Activated CD8-positive, alpha-beta memory T cell treated with anti-CD3 and anti-CD28 coated beads, Interleukin-2, amount 10 ng/mL, durations not matched to agents 7 days and 5 days (primary cell): Measurements from ENCODE around the gene CEP104. TPM values are rescaled to one million over a fixed set of nuclear protein-coding genes. Genes with fewer than 3 reads are reported as not detected.

Experiments
- ATAC-seq: fragments of 150-1000 bp; cut with Tn5 transposase; one replicate; pipeline ENCODE4 v1.10.0; 2021; ENCODE audit warnings: moderate library complexity
- CTCF ChIA-PET: fragments of 350-600 bp; sonication (Branson Sonifier 250); formaldehyde crosslinking; loops from one replicate; lab custom pipeline; 2021; ENCODE audit warnings: antibody characterized with exemption; lab: Charles Lee
- DNase-seq: peaks from one replicate; pipeline ENCODE4 v3.0.0-alpha.2; 2020
- H3K27ac Mint-ChIP-seq: one replicate; pipeline ENCODE4 v1.8.0; 2021; ENCODE audit warnings: mild to moderate bottlenecking, mixed read lengths
- H3K27me3 Mint-ChIP-seq: one replicate; pipeline ENCODE4 v1.8.0; 2021; ENCODE audit warnings: mixed read lengths
- H3K36me3 Mint-ChIP-seq: one replicate; pipeline ENCODE4 v1.8.0; 2021; ENCODE audit warnings: mild to moderate bottlenecking, mixed read lengths
- H3K4me1 Mint-ChIP-seq: one replicate; pipeline ENCODE4 v1.8.0; 2021; ENCODE audit warnings: mixed read lengths
- H3K4me3 Mint-ChIP-seq: one replicate; pipeline ENCODE4 v1.8.0; 2021; ENCODE audit warnings: mild to moderate bottlenecking, moderate library complexity, mixed read lengths
- H3K9me3 Mint-ChIP-seq: one replicate; pipeline ENCODE4 v1.8.0; 2022; ENCODE audit warnings: low read depth, mixed read lengths
- total RNA-seq, 2 experiments: library from RNA; stranded (reverse); gene quantifications; one replicate each; pipeline ENCODE4 v1.2.3, GENCODE V29; 2021

Gene CEP104
- total RNA-seq, 2 experiments from 2014 or later = 45.0 to 52.2 TPM

DNA sequence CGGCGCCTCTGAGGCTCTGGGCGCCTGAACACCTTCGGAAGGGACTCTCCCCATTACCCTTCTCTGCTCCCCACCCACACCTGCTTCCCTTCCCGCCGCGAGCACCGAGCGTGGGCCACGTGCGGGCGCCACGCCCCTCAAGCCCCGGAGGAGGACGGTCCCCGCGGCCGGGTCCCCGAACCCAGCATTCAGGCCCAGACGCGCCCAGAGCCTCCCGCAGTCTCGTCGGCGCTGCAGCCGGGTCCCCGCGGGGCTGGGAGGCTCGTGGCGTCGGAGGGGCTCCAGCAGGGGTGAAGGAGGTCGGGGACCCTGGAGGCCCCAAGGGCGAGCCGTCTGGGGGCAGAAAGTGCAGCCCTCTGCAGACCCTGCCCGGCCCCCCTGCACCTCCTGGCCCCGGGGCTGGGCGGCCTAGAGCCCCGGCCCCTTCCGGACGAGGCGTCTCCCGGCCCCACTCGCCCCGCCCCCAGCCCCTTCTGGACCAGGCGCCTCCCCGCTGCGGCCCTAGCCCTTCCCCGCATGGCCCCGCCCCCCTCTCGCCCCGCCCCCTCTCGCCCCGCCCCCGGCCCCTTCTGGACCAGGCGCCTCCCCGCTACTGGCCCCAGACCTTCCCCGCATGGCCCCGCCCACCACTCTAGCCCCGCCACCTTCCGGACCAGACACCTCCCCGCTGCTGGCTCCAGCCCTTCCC is 84.8 kb downstream of the CEP104 start:
- CTCF ChIA-PET = no interaction called here

GRCh38 chr1:3771108-3772026 is 85.6 kb downstream of the CEP104 start:
- Mint-ChIP-seq H3K4me3 (peak overlapping the region; percentile 45), H3K27ac (no peak overlapping the region), H3K27me3 (no peaks in the 10 kb centered on the region), H3K36me3 (no peaks in the 10 kb centered on the region), H3K4me1 (peaks cover 2% of the 10 kb centered on the region), H3K9me3 (no peaks in the 10 kb centered on the region)
- CTCF ChIA-PET = no interaction called here
- DNase-seq = no peak
- ATAC-seq = no peak

More for the DNA sequence above, 84.8 kb downstream of the CEP104 start:
- H3K4me3 Mint-ChIP-seq = peak overlapping the region; percentile 45
- H3K27ac Mint-ChIP-seq = no peak overlapping the region
- H3K4me1 Mint-ChIP-seq = peaks cover 2% of the 10 kb centered on the region
- no peaks in the 10 kb centered on the region for H3K9me3 Mint-ChIP-seq
- H3K36me3 Mint-ChIP-seq = no peaks in the 10 kb centered on the region
- no peaks in the 10 kb centered on the region for H3K27me3 Mint-ChIP-seq
- DNase-seq (peak; percentile 93), ATAC-seq (peak; percentile 84)

- no peak for DNase-seq
- Mint-ChIP-seq H3K4me1 (no peaks in the 10 kb centered on the region), H3K4me3 (no peak overlapping the region), H3K27me3 (peaks cover 9% of the 10 kb centered on the region), H3K36me3 (no peaks in the 10 kb centered on the region), H3K27ac (no peak overlapping the region), H3K9me3 (no peaks in the 10 kb centered on the region)
- CTCF ChIA-PET = interaction anchor here (0.6 to 1.5 kb wide), 2 partner anchors 29 to 88 kb away, joined by 3 read pairs; partner anchors contain the start of gene DFFB
- ATAC-seq = no peak
Measured at GRCh38 chr1:3770047-3770765, 86.8 kb downstream of the CEP104 start.

- Mint-ChIP-seq H3K27ac (no peak overlapping the region), H3K4me1 (no peaks in the 10 kb centered on the region), H3K9me3 (no peaks in the 10 kb centered on the region), H3K4me3 (no peak overlapping the region), H3K36me3 (no peaks in the 10 kb centered on the region), H3K27me3 (peaks cover 11% of the 10 kb centered on the region)
- CTCF ChIA-PET = no interaction called here
- DNase-seq (no peak), ATAC-seq (no peak)
Measured at GRCh38 chr1:3768811-3769390, 88.1 kb downstream of the CEP104 start.

- DNase-seq (no peak), ATAC-seq (no peak)
- Mint-ChIP-seq H3K9me3 (no peaks in the 10 kb centered on the region), H3K4me1 (no peaks in the 10 kb centered on the region), H3K27ac (no peak overlapping the region), H3K36me3 (no peaks in the 10 kb centered on the region), H3K27me3 (peaks cover 11% of the 10 kb centered on the region), H3K4me3 (no peak overlapping the region)
- CTCF ChIA-PET = interaction anchor here (1.2 kb wide), 1 partner anchor 22 kb away, joined by 3 read pairs; no protein-coding TSS in a partner anchor
Measured at GRCh38 chr1:3767328-3767925, 89.6 kb downstream of the CEP104 start.

DNA sequence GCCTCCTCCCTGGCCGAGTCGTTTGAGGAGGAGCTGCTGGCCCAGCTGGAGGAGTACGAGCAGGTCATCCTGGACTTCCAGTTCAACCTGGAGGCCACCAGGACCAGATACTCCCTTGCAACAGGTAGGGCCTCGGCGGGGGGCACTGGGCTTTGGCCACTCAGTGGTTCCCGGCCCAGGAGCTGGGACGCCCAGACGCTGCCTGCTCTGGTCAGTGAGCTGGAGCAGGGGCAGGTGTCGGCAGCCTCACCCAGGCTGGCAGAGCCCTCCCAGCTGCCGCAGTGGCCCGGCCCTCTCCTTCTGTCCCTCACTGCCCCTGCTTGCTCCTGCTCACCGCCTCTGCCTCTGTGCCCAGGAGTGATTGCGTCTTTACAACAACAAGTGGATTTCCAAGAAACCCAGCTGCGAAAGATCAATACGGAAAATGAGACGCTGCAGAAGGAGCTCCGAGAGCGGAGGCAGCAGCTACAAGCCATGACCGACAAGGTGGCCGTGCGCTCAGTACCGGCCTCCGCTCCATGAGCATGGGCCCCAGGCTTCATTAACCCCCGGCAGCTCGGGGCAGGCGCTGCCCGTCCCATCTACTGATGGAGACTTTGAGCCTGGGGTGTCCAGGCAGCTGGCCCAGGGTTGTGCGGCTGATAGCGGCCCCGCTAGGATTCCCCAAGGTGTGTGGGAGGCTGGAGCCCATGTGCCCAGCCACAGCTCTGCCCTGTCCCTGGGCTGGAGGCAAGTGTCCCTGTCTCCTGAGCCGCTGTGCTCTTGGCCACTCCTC is 93.5 kb downstream of the CEP104 start:
- H3K4me1 Mint-ChIP-seq = no peaks in the 10 kb centered on the region
- DNase-seq = no peak
- CTCF ChIA-PET = no interaction called here

GRCh38 chr1:3762873-3763228 is 94.2 kb downstream of the CEP104 start:
- no peaks in the 10 kb centered on the region for H3K36me3 Mint-ChIP-seq
- no peaks in the 10 kb centered on the region for H3K4me1 Mint-ChIP-seq
- peaks cover 22% of the 10 kb centered on the region for H3K27me3 Mint-ChIP-seq
- H3K9me3 Mint-ChIP-seq = no peaks in the 10 kb centered on the region
- H3K4me3 Mint-ChIP-seq = no peak overlapping the region
- no peak for ATAC-seq
- no peak overlapping the region for H3K27ac Mint-ChIP-seq
- no peak for DNase-seq
- CTCF ChIA-PET = no interaction called here

More for the DNA sequence above, 93.5 kb downstream of the CEP104 start:
- Mint-ChIP-seq H3K4me3 (no peak overlapping the region), H3K27ac (no peak overlapping the region), H3K9me3 (no peaks in the 10 kb centered on the region), H3K27me3 (peaks cover 22% of the 10 kb centered on the region), H3K36me3 (no peaks in the 10 kb centered on the region)
- ATAC-seq = no peak

DNA sequence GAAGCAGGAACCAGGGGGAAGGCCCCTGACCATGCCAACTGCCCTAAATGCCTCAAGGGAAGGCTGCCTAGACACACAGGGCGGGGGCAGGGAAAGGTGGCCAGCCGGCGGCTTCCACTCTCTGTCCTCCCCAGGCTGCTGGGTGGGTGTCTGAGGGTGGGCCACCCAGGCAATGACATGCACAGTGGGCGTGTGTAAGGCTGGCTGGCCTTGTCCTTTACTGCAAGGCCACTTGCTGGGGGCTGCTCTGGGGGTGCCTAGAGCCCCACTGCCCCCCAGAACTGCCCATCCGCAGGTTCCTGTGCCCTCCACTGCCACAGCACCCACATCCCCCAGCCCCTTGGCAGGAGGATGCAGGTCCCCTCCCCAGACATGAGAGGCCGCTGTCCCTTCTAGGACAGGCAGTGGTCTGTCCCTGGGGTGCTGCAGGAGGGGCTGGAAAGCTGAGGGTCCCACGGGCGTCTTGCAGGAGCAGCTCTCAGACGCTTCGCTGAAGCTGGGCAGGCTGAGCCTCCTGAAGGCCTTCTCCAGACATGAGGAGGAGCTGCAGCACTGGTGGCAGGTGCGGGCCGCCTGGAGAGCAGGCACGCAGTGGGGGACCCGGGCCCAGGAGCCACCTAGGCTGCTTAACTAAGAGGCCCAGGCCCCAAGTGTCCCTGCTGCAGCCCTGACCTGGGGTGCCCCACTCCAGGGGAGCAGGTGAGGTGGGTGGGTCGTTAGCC is 94.7 kb downstream of the CEP104 start:
- Mint-ChIP-seq H3K27ac (no peak overlapping the region), H3K9me3 (no peaks in the 10 kb centered on the region), H3K4me1 (no peaks in the 10 kb centered on the region), H3K36me3 (no peaks in the 10 kb centered on the region), H3K4me3 (no peak overlapping the region), H3K27me3 (peaks cover 22% of the 10 kb centered on the region)
- CTCF ChIA-PET = no interaction called here
- ATAC-seq (no peak), DNase-seq (no peak)

Other genes with a start within 250 kb of the CEP104 start
- gene MEGF6, start 245.7 kb downstream of the CEP104 start, total RNA-seq = 10 to 100 TPM in 1 of 2 experiments, 1 to 10 TPM in 1; 2.1 to 11.2 TPM
- 10 to 100 TPM in 1 of 2 experiments, 1 to 10 TPM in 1; 8.6 to 13.2 TPM for gene TPRG1L, start 232.2 kb downstream of the CEP104 start, total RNA-seq
- gene WRAP73, start 207.1 kb downstream of the CEP104 start, total RNA-seq = 10 to 100 TPM; 38.1 to 43.8 TPM
- gene TP73, start 204.7 kb downstream of the CEP104 start, total RNA-seq = 10 to 100 TPM in 1 of 2 experiments, 1 to 10 TPM in 1; 2.1 to 15.2 TPM
- not detected for gene CCDC27, start 104.8 kb downstream of the CEP104 start, total RNA-seq
- gene SMIM1, start 84.5 kb downstream of the CEP104 start, total RNA-seq = not detected
- gene LRRC47, start 60.7 kb downstream of the CEP104 start, total RNA-seq = 10 to 100 TPM; 31.8 to 42.6 TPM
- 10 to 100 TPM; 11.5 to 13.9 TPM for gene DFFB, start 265 bp upstream of the CEP104 start, total RNA-seq
- gene C1orf174, start 43.1 kb upstream of the CEP104 start, total RNA-seq = 10 to 100 TPM; 30.0 to 35.8 TPM